K562 (cell line): ENCODE data around the gene C4orf46. TPM values are rescaled to one million over a fixed set of nuclear protein-coding genes. Genes with fewer than 3 reads are reported as not detected.

ENCODE experiments used
- BCLAF1 ChIP-seq, 2 experiments: fragments of 450-650 bp in 1 of 2; IDR thresholded peaks; 2 replicates each; pipeline ENCODE4 v1.6.1; 2011 to 2017; ENCODE audit warnings: low read depth in 2 of 2, antibody characterized with exemption in 1 of 2, borderline replicate concordance in 1 of 2, low read length in 1 of 2, mild to moderate bottlenecking in 1 of 2, mixed read lengths in 1 of 2; ENCODE audit not compliant: control insufficient read depth in 1 of 2
- DDX20 ChIP-seq: fragments of 450-650 bp; IDR thresholded peaks from 2 replicates; pipeline ENCODE4 v1.6.1; 2016; ENCODE audit warnings: missing genetic modification characterization, low read depth, mild to moderate bottlenecking, missing compliant biosample characterization, moderate library complexity
- ETV5 ChIP-seq: sonication (generic); formaldehyde crosslinking; IDR thresholded peaks from 2 replicates; pipeline ENCODE4 v1.4.0; 2020; ENCODE audit warnings: low read depth, mild to moderate bottlenecking, missing genetic modification reagents
- GATAD2A ChIP-seq: fragments of 450-650 bp; IDR thresholded peaks from 2 replicates; pipeline ENCODE4 v1.6.1; 2017
- HEY1 ChIP-seq: fragments of 250-450 bp; sonication (Bioruptor Pico); IDR thresholded peaks from 2 replicates; pipeline ENCODE4 v1.5.0; 2020; ENCODE audit warnings: mild to moderate bottlenecking, moderate library complexity, borderline replicate concordance
- KLF10 ChIP-seq: fragments of 250-450 bp; sonication (Bioruptor Pico); IDR thresholded peaks from 2 replicates; pipeline ENCODE4 v1.6.1; 2021; ENCODE audit warnings: matching md5 sums
- MLX ChIP-seq, 2 experiments: fragments of 450-650 bp in 1 of 2; sonication (generic) in 1 of 2; formaldehyde crosslinking; conservative IDR thresholded peaks; 2 replicates each; pipeline versions ENCODE4 v1.4.0 to v1.8.1; 2020 to 2022; ENCODE audit warnings: mild to moderate bottlenecking in 1 of 2, missing genetic modification reagents in 1 of 2
- MTA2 ChIP-seq: fragments of 450-650 bp; IDR thresholded peaks from 2 replicates; pipeline ENCODE4 v1.6.1; 2016; ENCODE audit warnings: low read depth
- NR1H2 ChIP-seq: sonication (generic); formaldehyde crosslinking; IDR thresholded peaks from 2 replicates; pipeline ENCODE4 v1.4.0; 2020; ENCODE audit warnings: mild to moderate bottlenecking, missing genetic modification reagents
- PHF20 ChIP-seq: fragments of 450-650 bp; IDR thresholded peaks from 2 replicates; pipeline ENCODE4 v1.6.1; 2018; ENCODE audit not compliant: partially characterized antibody
- PHF8 ChIP-seq: fragments of 200-600 bp; sonication (generic); IDR thresholded peaks from 2 replicates; pipeline ENCODE4 v1.6.1; 2012; ENCODE audit warnings: mixed run types, mild to moderate bottlenecking, inconsistent platforms, low read length, moderate library complexity, borderline replicate concordance
- PYGO2 ChIP-seq: fragments of 450-650 bp; IDR thresholded peaks from 2 replicates; pipeline ENCODE4 v1.6.1; 2016; ENCODE audit warnings: mild to moderate bottlenecking, missing genetic modification characterization, moderate library complexity, missing compliant biosample characterization
- RCOR1 ChIP-seq, 2 experiments: IDR thresholded peaks; 2 replicates each; pipeline ENCODE4 v1.6.1; 2012; ENCODE audit warnings: low read depth in 2 of 2, low read length in 2 of 2, borderline replicate concordance in 1 of 2, improper control_type of control experiment in 1 of 2
- SREBF2 ChIP-seq: sonication (generic); formaldehyde crosslinking; IDR thresholded peaks from 2 replicates; pipeline ENCODE4 v1.4.0; 2020; ENCODE audit warnings: mild to moderate bottlenecking, missing genetic modification reagents
- SRSF1 ChIP-seq: fragments of 200-400 bp; formaldehyde crosslinking; IDR thresholded peaks from 2 replicates; pipeline ENCODE4 v1.6.1; 2017; ENCODE audit warnings: mild to moderate bottlenecking, low read depth, low read length, moderate library complexity
- TFAM ChIP-seq: fragments of 250-450 bp; sonication (Bioruptor Pico); conservative IDR thresholded peaks from 2 replicates; pipeline ENCODE4 v1.5.0; 2021; ENCODE audit warnings: mild to moderate bottlenecking, moderate library complexity
- TRIM28 ChIP-seq: fragments of 450-650 bp; IDR thresholded peaks from 2 replicates; pipeline ENCODE4 v1.6.1; 2017
- ZBTB1 ChIP-seq: sonication (generic); formaldehyde crosslinking; IDR thresholded peaks from 2 replicates; pipeline ENCODE4 v1.8.1; 2023; ENCODE audit warnings: missing genetic modification reagents, low read depth, mild to moderate bottlenecking, borderline replicate concordance
- ZNF146 ChIP-seq: IDR thresholded peaks from one replicate; pipeline ENCODE4 v1.6.1; 2018; ENCODE audit warnings: missing compliant biosample characterization; ENCODE audit not compliant: unreplicated experiment
- ZNF217 ChIP-seq: sonication (generic); formaldehyde crosslinking; IDR thresholded peaks from 2 replicates; pipeline ENCODE4 v1.8.0; 2022; ENCODE audit warnings: mild to moderate bottlenecking, missing genetic modification reagents
- ZNF239 ChIP-seq: fragments of 250-450 bp; sonication (Bioruptor Pico); IDR thresholded peaks from 2 replicates; pipeline ENCODE4 v1.4.0; 2020; ENCODE audit warnings: mild to moderate bottlenecking
- ZNF740 ChIP-seq, 3 experiments: fragments of 200-800 bp in 1 of 3; sonication (Bioruptor generic) in 1 of 3; sonication (generic) in 1 of 3; formaldehyde crosslinking in 1 of 3; IDR thresholded peaks; 2 replicates each; pipeline versions ENCODE4 v1.6.1 to v1.8.0; 2016 to 2022; ENCODE audit warnings: mild to moderate bottlenecking in 2 of 3, missing compliant biosample characterization in 2 of 3, missing genetic modification characterization in 2 of 3, missing genetic modification reagents in 1 of 3
- polyA plus RNA-seq, 8 experiments: library from polyadenylated mRNA; depleted of rRNA in 4 of 8; stranded (reverse) in 5 of 8; unstranded in 3 of 8; fragments of >200 nt; fragmentation: Nextera tagmentation in 2 of 8; fragmentation: Illumina TruSeq in 1 of 8; extraction: Ambion mirVana in 2 of 8; extraction: Trizol in 1 of 8; gene quantifications; 2 replicates each; pipeline versions ENCODE4 v1.2.1 to v1.2.3, GENCODE V29; 2011 to 2014; ENCODE audit warnings: inconsistent platforms in 1 of 8, missing spikeins in 1 of 8
- total RNA-seq, 7 experiments: library from RNA; depleted of rRNA in 6 of 7; stranded (reverse); fragments of >200 nt in 6 of 7; fragmentation: Illumina TruSeq in 2 of 7; extraction: Trizol in 2 of 7; gene quantifications; 2 replicates each; pipeline versions ENCODE4 v1.2.1 to v1.2.3, GENCODE V29; 2011 to 2021; ENCODE audit warnings: low replicate concordance in 1 of 7

C4orf46 gene
- total and polyA plus RNA-seq, 9 of the 15 experiments (the other 6 are each of a cell fraction or from before 2014, with no cell fraction given): 9.7 to 24.4 (median 17.0) TPM

- no peak for TF ChIP-seq MLX (CRISPR knock-in tag; conservative IDR thresholded peaks at IDR 0.05)
- TF ChIP-seq ZNF217 (CRISPR knock-in tag): no peak
- peak; percentile 61 for TF ChIP-seq PHF8
- 0 out of 2 replicates have a peak, but pooled peaks have one; percentile 20 for TF ChIP-seq TRIM28
- TF ChIP-seq DDX20 (tag): no peak
- TF ChIP-seq SRSF1: no peak
- 0 out of 2 replicates have a peak, but pooled peaks have one; percentile 47 for TF ChIP-seq GATAD2A
- no peak for TF ChIP-seq ZBTB1 (CRISPR knock-in tag)
- 0 out of 4 replicates have a peak, but pooled peaks of 1 of the 2 experiments have one; percentile 21 for TF ChIP-seq BCLAF1 (IDR thresholded peaks at IDR 0.05; ENCODE audit: borderline replicate concordance in 1 of 2, control insufficient read depth in 1 of 2, low read depth in 2 of 2, low read length in 1 of 2)
- TF ChIP-seq TFAM (CRISPR knock-in tag): no peak
- TF ChIP-seq PYGO2: no peak
- TF ChIP-seq RCOR1 (IDR thresholded peaks at IDR 0.05; ENCODE audit: borderline replicate concordance in 1 of 2, low read depth in 2 of 2, low read length in 2 of 2): peak; percentile 50 to 73; a peak in 3 of 4 replicates
- peak; percentile 80 for TF ChIP-seq ETV5
- no peak for TF ChIP-seq HEY1
- TF ChIP-seq NR1H2 (CRISPR knock-in tag): 0 out of 2 replicates have a peak, but pooled peaks have one; percentile 88
- no peak for TF ChIP-seq ZNF740 (CRISPR knock-in tag; IDR thresholded peaks at IDR 0.05)
- TF ChIP-seq ZNF740 (tag; IDR thresholded peaks at IDR 0.05): no peak
- TF ChIP-seq PHF20: peak; percentile 91
- TF ChIP-seq ZNF146 (CRISPR knock-in tag): no peak
- TF ChIP-seq MTA2: no peak
- TF ChIP-seq ZNF239 (CRISPR knock-in tag): no peak
- TF ChIP-seq KLF10 (CRISPR knock-in tag): no peak
- TF ChIP-seq SREBF2 (CRISPR knock-in tag): no peak
Measured at GRCh38 chr4:158671915-158672806, 474 bp upstream of the C4orf46 start, which contains the start of gene ETFDH (continued).
